Dermis microvascular lymphatic vessel endothelial cell (primary cell): Measurements from ENCODE around the gene CEP68. TPM values are rescaled to one million over a fixed set of nuclear protein-coding genes. Genes with fewer than 3 reads are reported as not detected.
"Not testable (repeated sequence)": the region's sequence is repeated elsewhere in the genome, so short reads cannot be mapped to it uniquely, and the experiment has no call there.

Experiments
- DNase-seq, 2 donors: peaks; one replicate each; pipeline versions ENCODE4 v3.0.0 to v3.0.0-alpha.2; 2010; ENCODE audit warnings: low read depth in 2 of 2
- total RNA-seq: library from RNA; depleted of rRNA; stranded (reverse); fragments of >200 nt; gene quantifications from 2 replicates; pipeline ENCODE4 v1.2.1, GENCODE V29; 2014

Gene CEP68
- total RNA-seq, 1 donor from 2014 or later, result 37.2 TPM

- DNase-seq, result no peak
Observed at GRCh38 chr2:65079017-65079416, 22.8 kb downstream of the CEP68 start.

GRCh38 chr2:65081232-65081685 is 25.0 kb downstream of the CEP68 start:
- peak; percentile 81 to 84 for DNase-seq

GRCh38 chr2:65085148-65085547 is 28.9 kb downstream of the CEP68 start:
- no peak for DNase-seq

- DNase-seq, result no peak
Observed at GRCh38 chr2:65092791-65093190, 36.6 kb downstream of the CEP68 start.

GRCh38 chr2:65093211-65093610 is 37.0 kb downstream of the CEP68 start:
- DNase-seq, result no peak

- DNase-seq, result peak in 1 of 2 donors; percentile 64
Observed at GRCh38 chr2:65096948-65097347, 40.7 kb downstream of the CEP68 start.

GRCh38 chr2:65097844-65098243 is 41.6 kb downstream of the CEP68 start:
- DNase-seq, result no peak

- DNase-seq, result no peak
Observed at GRCh38 chr2:65098741-65099140, 42.5 kb downstream of the CEP68 start.

GRCh38 chr2:65101071-65101470 is 44.9 kb downstream of the CEP68 start:
- DNase-seq, result no peak

- DNase-seq, result no peak
Observed at GRCh38 chr2:65103013-65103715, 46.9 kb downstream of the CEP68 start.

- DNase-seq, result no peak
Observed at GRCh38 chr2:65107530-65107929, 51.3 kb downstream of the CEP68 start.

GRCh38 chr2:65108780-65109179 is 52.6 kb downstream of the CEP68 start:
- DNase-seq, result no peak

- no peak for DNase-seq
Observed at GRCh38 chr2:65112633-65113032, 56.4 kb downstream of the CEP68 start.

- DNase-seq, result no peak
Observed at GRCh38 chr2:65113229-65113628, 57.0 kb downstream of the CEP68 start.

- no peak for DNase-seq
Observed at GRCh38 chr2:65113816-65114215, 57.6 kb downstream of the CEP68 start.

- no peak for DNase-seq
Observed at GRCh38 chr2:65114921-65115320, 58.7 kb downstream of the CEP68 start.

- no peak for DNase-seq
Observed at GRCh38 chr2:65116645-65117044, 60.4 kb downstream of the CEP68 start.

GRCh38 chr2:65120990-65121693 is 64.9 kb downstream of the CEP68 start:
- DNase-seq, result no peak

GRCh38 chr2:65122313-65122712 is 66.1 kb downstream of the CEP68 start:
- DNase-seq, result no peak

GRCh38 chr2:65125457-65125856 is 69.2 kb downstream of the CEP68 start:
- not testable (repeated sequence) for DNase-seq

- peak in 1 of 2 donors; percentile 21 for DNase-seq
Observed at GRCh38 chr2:65128297-65129190, 72.3 kb downstream of the CEP68 start.

GRCh38 chr2:65129286-65129825 is 73.1 kb downstream of the CEP68 start:
- peak in 1 of 2 donors; percentile 41 for DNase-seq
